ENCODE data around the gene MSI2. TPM values are rescaled to one million over a fixed set of nuclear protein-coding genes. Genes with fewer than 3 reads are reported as not detected.

MSI2 gene
- total RNA-seq, 1 donor from 2014 or later, result 31.3 TPM

DNA sequence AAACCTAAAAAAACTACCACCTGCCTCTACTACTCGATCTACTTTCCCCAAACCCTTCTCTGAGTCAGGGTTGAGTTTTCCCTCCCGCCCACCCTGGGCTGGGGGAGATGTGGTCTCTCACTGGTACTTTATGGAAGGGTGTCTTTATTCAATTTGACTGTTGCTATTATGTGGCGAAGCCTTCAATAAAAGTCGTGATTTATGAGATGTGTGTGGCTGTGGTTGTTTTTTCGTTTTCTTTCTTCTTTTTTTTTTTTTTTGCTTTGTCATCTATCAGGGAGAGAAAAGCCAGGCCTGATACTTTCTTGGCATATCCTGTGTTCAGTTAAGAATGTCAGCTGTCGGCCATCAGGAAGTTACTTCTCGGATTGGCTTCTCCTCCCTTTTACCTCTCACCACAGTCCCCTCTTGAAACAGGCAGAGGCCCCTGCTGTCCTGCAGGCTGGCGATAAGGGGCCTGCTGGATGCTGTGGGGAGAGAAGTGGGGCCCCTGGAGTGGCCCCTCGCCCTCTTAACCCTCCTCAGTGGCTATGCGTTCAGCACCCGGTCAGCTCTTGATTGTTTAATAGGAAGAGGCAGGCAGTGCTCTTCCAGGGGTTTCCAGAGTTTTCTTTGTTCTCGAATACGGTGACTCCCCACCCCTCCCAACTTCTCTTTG is 123.0 kb downstream of the MSI2 start:
- H3K9me3 ChIP-seq, result no peaks in the 10 kb centered on the region
- no peaks in the 10 kb centered on the region for H3K36me3 ChIP-seq
- ATAC-seq (no peak), DNase-seq (no peak)
- no peaks in the 10 kb centered on the region for H3K4me1 ChIP-seq
- intact Hi-C loops (cut with DNase I), result no loop called here
- H3K27me3 ChIP-seq, result no peaks in the 10 kb centered on the region
- TF ChIP-seq, protein P1, sequence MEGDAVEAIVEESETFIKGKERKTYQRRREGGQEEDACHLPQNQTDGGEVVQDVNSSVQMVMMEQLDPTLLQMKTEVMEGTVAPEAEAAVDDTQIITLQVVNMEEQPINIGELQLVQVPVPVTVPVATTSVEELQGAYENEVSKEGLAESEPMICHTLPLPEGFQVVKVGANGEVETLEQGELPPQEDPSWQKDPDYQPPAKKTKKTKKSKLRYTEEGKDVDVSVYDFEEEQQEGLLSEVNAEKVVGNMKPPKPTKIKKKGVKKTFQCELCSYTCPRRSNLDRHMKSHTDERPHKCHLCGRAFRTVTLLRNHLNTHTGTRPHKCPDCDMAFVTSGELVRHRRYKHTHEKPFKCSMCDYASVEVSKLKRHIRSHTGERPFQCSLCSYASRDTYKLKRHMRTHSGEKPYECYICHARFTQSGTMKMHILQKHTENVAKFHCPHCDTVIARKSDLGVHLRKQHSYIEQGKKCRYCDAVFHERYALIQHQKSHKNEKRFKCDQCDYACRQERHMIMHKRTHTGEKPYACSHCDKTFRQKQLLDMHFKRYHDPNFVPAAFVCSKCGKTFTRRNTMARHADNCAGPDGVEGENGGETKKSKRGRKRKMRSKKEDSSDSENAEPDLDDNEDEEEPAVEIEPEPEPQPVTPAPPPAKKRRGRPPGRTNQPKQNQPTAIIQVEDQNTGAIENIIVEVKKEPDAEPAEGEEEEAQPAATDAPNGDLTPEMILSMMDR (IDR thresholded peaks at IDR 0.05), result no peak
- no peak overlapping the region for H3K4me3 ChIP-seq
- H3K27ac ChIP-seq, result no peak overlapping the region

DNA sequence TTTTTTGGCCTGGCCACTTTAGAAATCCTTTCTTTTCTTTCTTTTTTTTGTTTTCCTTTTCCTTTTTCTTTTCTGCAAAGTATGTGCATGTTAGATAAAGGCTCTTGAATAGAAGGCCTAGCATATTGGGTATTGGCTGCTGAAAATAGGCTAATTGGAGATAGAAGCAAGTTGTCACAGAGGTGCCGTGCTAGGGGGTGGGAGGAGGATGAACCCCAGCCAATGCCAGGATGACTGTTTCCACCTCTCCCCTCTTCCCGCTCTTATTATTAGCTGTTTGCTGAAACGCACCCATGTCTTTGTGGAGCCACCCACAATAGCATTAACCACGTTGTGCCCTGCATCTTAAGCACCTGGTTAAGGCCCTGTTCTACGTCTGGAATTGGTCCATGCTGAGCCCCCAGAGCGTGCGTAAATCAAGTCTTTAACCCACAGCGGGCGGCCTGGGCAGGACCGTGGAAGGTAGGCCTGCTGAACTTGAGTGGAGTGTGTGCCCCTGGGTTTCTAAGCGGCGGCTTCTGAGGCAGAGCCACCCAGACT is 123.6 kb downstream of the MSI2 start:
- H3K27ac ChIP-seq, result no peak overlapping the region
- H3K4me1 ChIP-seq, result no peaks in the 10 kb centered on the region
- DNase-seq (no peak), ATAC-seq (no peak)
- H3K4me3 ChIP-seq, result no peak overlapping the region
- intact Hi-C loops (cut with DNase I), result no loop called here
- TF ChIP-seq, protein P1 (IDR thresholded peaks at IDR 0.05), result no peak
- no peaks in the 10 kb centered on the region for H3K36me3 ChIP-seq
- no peaks in the 10 kb centered on the region for H3K27me3 ChIP-seq
- no peaks in the 10 kb centered on the region for H3K9me3 ChIP-seq

DNA sequence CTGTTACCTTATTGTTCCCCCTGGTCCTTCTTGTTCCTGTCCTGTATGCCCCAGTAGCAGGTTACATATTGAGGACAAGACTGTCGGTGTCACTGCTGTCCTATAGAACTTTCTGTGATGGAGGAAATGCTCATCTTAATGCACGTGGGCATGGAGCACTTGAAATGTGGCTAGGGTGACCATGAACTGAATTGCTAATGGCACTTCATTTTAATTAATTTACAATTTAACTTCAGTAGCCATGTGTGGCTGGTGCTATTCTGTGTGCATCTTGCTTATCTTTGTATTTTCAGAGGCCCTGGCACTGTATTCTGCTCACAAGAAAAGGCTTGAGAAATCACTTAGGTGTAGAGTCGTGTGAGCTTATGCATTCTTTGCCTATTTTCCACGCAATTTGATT is 125.2 kb downstream of the MSI2 start:
- H3K36me3 ChIP-seq, result no peaks in the 10 kb centered on the region
- intact Hi-C loops (cut with DNase I), result no loop called here
- no peaks in the 10 kb centered on the region for H3K9me3 ChIP-seq
- no peak overlapping the region for H3K27ac ChIP-seq
- TF ChIP-seq, protein P1 (IDR thresholded peaks at IDR 0.05), result no peak
- no peak overlapping the region for H3K4me3 ChIP-seq
- no peak for ATAC-seq
- H3K27me3 ChIP-seq, result no peaks in the 10 kb centered on the region
- H3K4me1 ChIP-seq, result no peaks in the 10 kb centered on the region
- no peak for DNase-seq

DNA sequence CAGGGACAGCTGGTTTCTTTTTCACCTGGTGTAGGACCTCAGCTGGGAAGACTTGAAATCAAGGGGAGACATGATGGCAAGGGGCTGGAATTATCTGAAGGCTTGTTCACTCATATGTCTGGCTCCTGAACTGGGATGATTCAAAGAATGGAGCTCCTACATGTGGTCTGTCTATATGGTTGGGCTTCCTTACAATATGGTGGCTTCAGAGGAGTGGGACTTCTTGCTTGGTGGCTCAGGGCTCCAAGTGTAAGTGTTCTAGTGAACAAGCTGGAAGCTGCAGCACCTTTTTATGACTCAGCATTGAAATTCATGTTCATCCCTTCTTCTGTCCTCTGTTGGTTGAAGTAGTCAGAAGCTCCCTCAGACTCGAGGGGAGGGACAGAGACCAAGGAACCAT is 127.9 kb downstream of the MSI2 start:
- no peaks in the 10 kb centered on the region for H3K9me3 ChIP-seq
- H3K36me3 ChIP-seq, result no peaks in the 10 kb centered on the region
- H3K4me1 ChIP-seq, result no peaks in the 10 kb centered on the region
- TF ChIP-seq, protein P1 (IDR thresholded peaks at IDR 0.05), result no peak
- H3K27ac ChIP-seq, result no peak overlapping the region
- no peaks in the 10 kb centered on the region for H3K27me3 ChIP-seq
- H3K4me3 ChIP-seq, result no peak overlapping the region
- intact Hi-C loops (cut with DNase I), result no loop called here
- ATAC-seq, result no peak
- no peak for DNase-seq

DNA sequence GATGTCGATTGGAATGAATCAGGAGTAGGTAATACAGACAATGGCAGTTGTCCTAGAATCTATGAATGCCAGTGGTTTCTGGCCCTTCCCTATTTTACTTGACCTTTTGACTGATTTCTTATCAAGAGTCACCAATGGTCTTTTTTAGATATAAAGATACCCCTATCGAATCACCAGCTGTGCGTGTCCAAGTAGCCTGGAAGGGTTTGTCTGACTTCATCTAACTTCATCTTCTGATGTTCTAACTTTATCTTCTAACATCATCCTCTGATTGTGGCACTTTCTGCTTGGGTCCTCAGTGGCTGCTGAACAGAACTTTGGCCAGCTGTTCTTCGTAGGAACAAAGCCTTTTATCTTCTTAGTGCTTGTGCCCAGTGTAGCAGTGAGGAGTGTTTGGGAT is 129.7 kb downstream of the MSI2 start:
- Histone ChIP-seq H3K4me1 (no peaks in the 10 kb centered on the region), H3K4me3 (no peak overlapping the region), H3K9me3 (no peaks in the 10 kb centered on the region), H3K27ac (no peak overlapping the region), H3K27me3 (no peaks in the 10 kb centered on the region), H3K36me3 (no peaks in the 10 kb centered on the region)
- no peak for ATAC-seq
- no peak for DNase-seq
- intact Hi-C loops (cut with DNase I), result no loop called here
- TF ChIP-seq, protein P1 (IDR thresholded peaks at IDR 0.05), result no peak

All from upper lobe of right lung (tissue), 1 donor.